ENCODE results near the gene MAP2. TPM values are rescaled to one million over a fixed set of nuclear protein-coding genes. Genes with fewer than 3 reads are reported as not detected.

Gene MAP2
- total and polyA plus RNA-seq, 2 of the 8 experiments (the other 6 are each of a cell fraction or from before 2014, with no cell fraction given), result 5.9 to 9.4 TPM

DNA sequence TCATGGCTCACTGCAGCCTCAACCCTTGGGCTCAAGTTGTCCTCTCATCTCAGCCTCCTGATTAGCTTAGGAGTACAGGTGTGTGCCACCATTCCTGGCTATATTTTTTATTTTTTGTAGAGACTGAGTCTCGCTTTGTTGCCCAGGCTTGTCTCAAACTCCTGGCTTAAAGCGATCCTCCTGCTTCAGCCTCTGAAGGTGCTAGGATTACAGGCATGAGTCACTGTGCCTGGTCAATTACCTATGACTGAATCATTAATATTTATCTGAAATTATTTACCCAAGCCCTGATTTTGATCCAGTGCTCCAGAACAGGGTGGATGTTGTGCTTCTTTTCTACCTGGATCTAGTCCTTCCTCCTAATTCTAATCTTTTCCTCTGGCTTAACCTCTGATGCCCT lies 87.8 kb downstream of the MAP2 start:
- Histone ChIP-seq H3K4me2 (ENCODE audit: insufficient read depth in 1 of 2, low read depth in 2 of 2, low read length in 2 of 2) (no peak overlapping the region), H4K20me1 (replicated peaks in 1 of 2; ENCODE audit: control insufficient read depth in 1 of 2, insufficient read depth in 2 of 2, low read length in 2 of 2) (no peaks in the 10 kb centered on the region), H4K91ac (replicated peaks; ENCODE audit: insufficient read length, low read length) (no peak overlapping the region), H4K8ac (ENCODE audit: extremely low read depth, insufficient read depth, low read length) (no peak overlapping the region), H3K27ac (ENCODE audit: low read depth, low read length) (no peak overlapping the region), H3K9me3 (ENCODE audit: insufficient read depth in 2 of 2, low read depth in 1 of 2, low read length in 1 of 2) (no peaks in the 10 kb centered on the region), H2BK20ac (ENCODE audit: low read length) (no peak overlapping the region), H3K9ac (replicated peaks in 1 of 4; ENCODE audit: extremely low read depth in 1 of 4, low read depth in 3 of 4, low read length in 3 of 4) (no peak overlapping the region), H2BK12ac (ENCODE audit: low read depth, low read length) (no peak overlapping the region), H4K5ac (ENCODE audit: insufficient read length, low read depth, low read length) (no peak overlapping the region), H3K79me1 (ENCODE audit: low read depth, low read length) (no peaks in the 10 kb centered on the region), H2AFZ (ENCODE audit: low read length) (no peak overlapping the region), H3K4me3 (ENCODE audit: extremely low read depth in 1 of 4, insufficient read depth in 2 of 4, low read depth in 3 of 4, low read length in 4 of 4) (no peak overlapping the region), H2AK5ac (ENCODE audit: low read depth, low read length) (no peak overlapping the region), H3K23ac (ENCODE audit: insufficient read length) (no peak overlapping the region), H3K56ac (replicated peaks; ENCODE audit: insufficient read length, low read depth, low read length) (no peak overlapping the region), H3K14ac (ENCODE audit: insufficient read length) (no peak overlapping the region), H3K79me2 (ENCODE audit: control insufficient read depth in 1 of 2, insufficient read depth in 2 of 2, low read length in 2 of 2) (no peaks in the 10 kb centered on the region), H3K4me1 (replicated peaks in 1 of 4; ENCODE audit: control insufficient read depth in 3 of 4, insufficient read depth in 4 of 4, low read length in 3 of 4) (no peaks in the 10 kb centered on the region), H2BK120ac (replicated peaks; ENCODE audit: low read depth, low read length) (no peak overlapping the region), H3K36me3 (ENCODE audit: control insufficient read depth in 2 of 4, insufficient read depth in 4 of 4, low read length in 3 of 4) (no peaks in the 10 kb centered on the region), H2BK5ac (ENCODE audit: low read depth, low read length) (no peak overlapping the region), H3K23me2 (ENCODE audit: low read depth, low read length) (no peaks in the 10 kb centered on the region), H3K4ac (replicated peaks; ENCODE audit: insufficient read length, low read depth, low read length) (no peak overlapping the region), H3K18ac (ENCODE audit: extremely low read depth, low read length) (no peak overlapping the region), H2BK15ac (ENCODE audit: low read length) (no peak overlapping the region), H3K27me3 (replicated peaks in 1 of 4; ENCODE audit: control insufficient read depth in 3 of 4, extremely low read depth in 1 of 4, insufficient read depth in 3 of 4, low read length in 3 of 4) (peaks cover 0 to 14% (median 2%) of the 10 kb centered on the region in 4 experiments; a peak in 4 of 7 replicates)
- POLR2A ChIA-PET (ENCODE audit: partially characterized antibody), result no interaction called here
- FAIRE-seq (no peak), DNase-seq (ENCODE audit: low read depth in 1 of 2, low spot score in 2 of 2) (no peak)
- 92% methylated on average over 2 of the region's 2 CpGs; no CpG with 5 or more reads in 1 of the 2 experiments for WGBS, 2 experiments (ENCODE audit: extremely low coverage in 1 of 2, insufficient coverage in 1 of 2, insufficient read length in 1 of 2, insufficient replicate concordance in 2 of 2, low coverage in 1 of 2, low lambda C conversion rate in 2 of 2, missing lambda C conversion rate in 1 of 2)
- CTCF ChIA-PET (ENCODE audit: partially characterized antibody), result interaction anchor here (0.7 to 1.4 kb wide), 3 partner anchors 13 to 66 kb away, joined by 3 to 4 read pairs (median 3); no protein-coding TSS in a partner anchor
- no peak for TF ChIP-seq KDM4A (IDR thresholded peaks at IDR 0.05; ENCODE audit: low read depth, low read length, severe bottlenecking)
- TF ChIP-seq TAF1 (IDR thresholded peaks at IDR 0.05; ENCODE audit: low read depth, low read length), result no peak
- TF ChIP-seq TEAD4 (IDR thresholded peaks at IDR 0.05; ENCODE audit: low read depth, low read length), result no peak

Data from H1 (cell line).